C4-2B (cell line): Measurements from ENCODE around the gene LAMC3.

ENCODE experiments used
- CTCF ChIP-seq: fragments of 450-650 bp; conservative IDR thresholded peaks from 2 replicates; pipeline ENCODE4 v1.5.1; 2017; ENCODE audit warnings: mild to moderate bottlenecking
- ZFX ChIP-seq: fragments of 450-650 bp; IDR thresholded peaks from 2 replicates; pipeline ENCODE4 v1.6.1; 2017

GRCh38 chr9:130971294-130971849, 37.6 kb upstream of the LAMC3 start:
- TF ChIP-seq CTCF (no peak), ZFX (no peak)
